B cell (primary cell): ENCODE measurements around the gene LGR5. TPM values are rescaled to one million over a fixed set of nuclear protein-coding genes. Genes with fewer than 3 reads are reported as not detected.

Source experiments
- ATAC-seq: fragments of 200-7000 bp; cut with Tn5 transposase; one replicate; pipeline ENCODE4 v1.10.0; 2021; ENCODE audit warnings: low read depth, mild to moderate bottlenecking, moderate number of reproducible peaks, moderate library complexity
- CTCF ChIA-PET: fragments of 350-600 bp; sonication (Branson Sonifier 250); formaldehyde crosslinking; loops from one replicate; lab custom pipeline; 2021; ENCODE audit warnings: antibody characterized with exemption, inconsistent platforms; lab: Charles Lee
- POLR2A ChIA-PET: fragments of 350-600 bp; sonication (Branson Sonifier 250); formaldehyde crosslinking; loops from one replicate; lab custom pipeline; 2021; ENCODE audit warnings: antibody characterized with exemption; lab: Charles Lee
- DNase-seq: peaks from one replicate; pipeline ENCODE4 v3.0.0; 2013
- H2AFZ ChIP-seq: 2 replicates; pipeline ENCODE4 v1.6.1; 2012; ENCODE audit warnings: mild to moderate bottlenecking, low read depth, low read length; ENCODE audit not compliant: insufficient read depth, poor library complexity, severe bottlenecking
- H3K27ac ChIP-seq, 2 donors: 1 replicate in 1 of 2; 2 replicates in 1 of 2; pipeline ENCODE4 v1.5.1; 2012 to 2013; ENCODE audit warnings: low read length in 2 of 2, mild to moderate bottlenecking in 2 of 2, moderate library complexity in 1 of 2
- H3K27me3 ChIP-seq, 4 experiments: fragments of 200-600 bp in 1 of 4; sonication (generic) in 1 of 4; replicated peaks in 1 of 4; 1 replicate in 2 of 4; 2 replicates in 2 of 4; pipeline versions ENCODE4 v1.6.1 to v1.7.0; 2013 to 2016; ENCODE audit warnings: low read length in 3 of 4, mild to moderate bottlenecking in 2 of 4, mixed read lengths in 1 of 4, moderate library complexity in 1 of 4; ENCODE audit not compliant: insufficient read depth in 4 of 4, control insufficient read depth in 3 of 4; ENCODE audit errors: control extremely low read depth in 1 of 4
- H3K36me3 ChIP-seq, 2 experiments: replicated peaks in 1 of 2; 1 replicate in 1 of 2; 2 replicates in 1 of 2; pipeline versions ENCODE4 v1.6.1 to v1.7.1; 2013; ENCODE audit warnings: low read length in 1 of 2; ENCODE audit not compliant: insufficient read depth in 2 of 2, control insufficient read depth in 1 of 2; ENCODE audit errors: control extremely low read depth in 1 of 2, extremely low read depth in 1 of 2
- H3K4me1 ChIP-seq, 2 donors: fragments of 200-600 bp in 1 of 2; sonication (generic) in 1 of 2; 1 replicate in 1 of 2; 2 replicates in 1 of 2; pipeline versions ENCODE4 v1.5.1 to v1.6.1; 2013 to 2017; ENCODE audit warnings: low read length in 2 of 2; ENCODE audit not compliant: control insufficient read depth in 2 of 2, insufficient read depth in 2 of 2
- H3K4me2 ChIP-seq: replicated peaks from 2 replicates; pipeline ENCODE3; 2012; ENCODE audit warnings: mild to moderate bottlenecking, low read depth, low read length; ENCODE audit not compliant: poor library complexity, severe bottlenecking
- H3K4me3 ChIP-seq, 5 experiments: fragments of 200-600 bp in 1 of 5; sonication (generic) in 1 of 5; 1 replicate in 3 of 5; 2 replicates in 2 of 5; pipeline versions ENCODE4 v1.5.1 to v1.7.0; 2011 to 2016; ENCODE audit warnings: low read length in 4 of 5, mild to moderate bottlenecking in 4 of 5, low read depth in 2 of 5, control low read depth in 1 of 5, moderate library complexity in 1 of 5; ENCODE audit not compliant: insufficient read depth in 1 of 5; ENCODE audit errors: control extremely low read depth in 1 of 5, extremely low read depth in 1 of 5
- H3K79me2 ChIP-seq: fragments of 200-600 bp; sonication (generic); one replicate; pipeline ENCODE4 v1.6.0; 2016; ENCODE audit warnings: low read length; ENCODE audit not compliant: control insufficient read depth, insufficient read depth
- H3K9ac ChIP-seq: fragments of 200-600 bp; sonication (generic); 2 replicates; pipeline ENCODE4 v1.6.1; 2017; ENCODE audit warnings: mild to moderate bottlenecking, low read length, moderate library complexity
- H3K9me3 ChIP-seq, 3 donors: one replicate each; pipeline versions ENCODE4 v1.6.1 to v1.7.1; 2013; ENCODE audit warnings: low read length in 2 of 3; ENCODE audit not compliant: control insufficient read depth in 2 of 3, insufficient read depth in 1 of 3; ENCODE audit errors: control extremely low read depth in 1 of 3
- H4K20me1 ChIP-seq: 2 replicates; pipeline ENCODE4 v1.6.0; 2012; ENCODE audit warnings: mild to moderate bottlenecking, low read length; ENCODE audit not compliant: insufficient read depth, control insufficient read depth, poor library complexity, severe bottlenecking
- H3K27ac Mint-ChIP-seq: one replicate; pipeline ENCODE4 v1.8.0; 2021; ENCODE audit warnings: mixed read lengths
- H3K27me3 Mint-ChIP-seq: one replicate; pipeline ENCODE4 v1.8.0; 2021; ENCODE audit warnings: mixed read lengths
- H3K4me1 Mint-ChIP-seq: one replicate; pipeline ENCODE4 v1.8.0; 2021; ENCODE audit warnings: mixed read lengths
- H3K4me3 Mint-ChIP-seq: one replicate; pipeline ENCODE4 v1.8.0; 2021; ENCODE audit warnings: mixed read lengths
- H3K9me3 Mint-ChIP-seq: one replicate; pipeline ENCODE4 v1.8.0; 2022; ENCODE audit warnings: mixed read lengths; ENCODE audit not compliant: insufficient read depth
- CTCF ChIP-seq: fragments of 200-600 bp; IDR thresholded peaks from one replicate; pipeline ENCODE4 v1.8.0; 2022; ENCODE audit warnings: antibody characterized with exemption, mild to moderate bottlenecking
- EZH2 ChIP-seq: IDR thresholded peaks from 2 replicates; pipeline ENCODE4 v1.6.1; 2012; ENCODE audit warnings: borderline replicate concordance, low read depth, mild to moderate bottlenecking, moderate library complexity, low read length; ENCODE audit not compliant: insufficient read depth, poor library complexity, severe bottlenecking
- WGBS: methylation state at CpG from one replicate; pipeline ENCODE4 v1.1.5; 2013; ENCODE audit warnings: missing lambda C conversion rate; ENCODE audit not compliant: insufficient coverage; 5-methylcytosine and 5-hydroxymethylcytosine counted together
- intact Hi-C: fragments of 100-400 bp; cut with micrococcal nuclease; formaldehyde crosslinking; loops from one replicate; pipeline ENCODE4 v1.10.0; 2022
- polyA plus RNA-seq: library from polyadenylated mRNA; depleted of rRNA; stranded (reverse); fragments of >200 nt; gene quantifications from 2 replicates; pipeline ENCODE4 v1.2.3, GENCODE V29; 2012
- total RNA-seq, 2 donors: library from RNA; stranded (reverse); fragments of 120-200 nt in 1 of 2; gene quantifications; 1 replicate in 1 of 2; 2 replicates in 1 of 2; pipeline versions ENCODE4 v1.2.3 to v1.2.4, GENCODE V29; 2013 to 2022

The LGR5 gene
- total and polyA plus RNA-seq, 2 donors (not counting 1 experiment from before 2014, with no cell fraction given), result 0.06 TPM; not detected in 1

GRCh38 chr12:71601546-71601945 lies 161.9 kb downstream of the LGR5 start:
- DNase-seq (no peak), ATAC-seq (no peak)
- Mint-ChIP-seq H3K27me3 (peaks cover 4% of the 10 kb centered on the region), H3K4me1 (no peaks in the 10 kb centered on the region), H3K27ac (no peak overlapping the region), H3K9me3 (peaks cover 3% of the 10 kb centered on the region), H3K4me3 (no peak overlapping the region)
- TF ChIP-seq CTCF (no peak), EZH2 (no peak)
- Histone ChIP-seq H4K20me1 (no peaks in the 10 kb centered on the region), H3K79me2 (no peaks in the 10 kb centered on the region), H3K27me3 (no peaks in the 10 kb centered on the region), H3K9me3 (peaks cover 0 to 10% (median 3%) of the 10 kb centered on the region in 3 donors), H3K36me3 (peaks cover 0 to 6% of the 10 kb centered on the region in 2 experiments), H3K27ac (no peak overlapping the region), H2AFZ (no peak overlapping the region), H3K4me3 (no peak overlapping the region), H3K9ac (no peak overlapping the region), H3K4me2 (no peak overlapping the region), H3K4me1 (no peaks in the 10 kb centered on the region)
- intact Hi-C loops, result no loop called here
- CTCF ChIA-PET, result interaction anchor here (1.5 kb wide), 1 partner anchor 146 kb away, joined by 3 read pairs; no protein-coding TSS in a partner anchor
- POLR2A ChIA-PET, result no interaction called here

- Histone ChIP-seq H2AFZ (no peak overlapping the region), H3K4me2 (no peak overlapping the region), H3K27me3 (no peaks in the 10 kb centered on the region), H3K27ac (no peak overlapping the region), H3K9ac (no peak overlapping the region), H3K79me2 (no peaks in the 10 kb centered on the region), H4K20me1 (no peaks in the 10 kb centered on the region), H3K36me3 (peaks cover 7 to 9% of the 10 kb centered on the region in 2 experiments), H3K4me3 (no peak overlapping the region), H3K4me1 (no peaks in the 10 kb centered on the region), H3K9me3 (peaks cover 0 to 10% (median 3%) of the 10 kb centered on the region in 3 donors)
- DNase-seq, result no peak
- WGBS, result 98% methylated on average over 8 of the region's 10 CpGs
- ChIA-PET CTCF (interaction anchor here (1.3 to 1.5 kb wide), 2 partner anchors 34 to 144 kb away, joined by 3 to 6 read pairs; no protein-coding TSS in a partner anchor), POLR2A (no interaction called here)
- peaks cover 3% of the 10 kb centered on the region for H3K9me3 Mint-ChIP-seq
- no peak for ATAC-seq
- H3K4me3 Mint-ChIP-seq, result no peak overlapping the region
- TF ChIP-seq CTCF (no peak), EZH2 (no peak)
- intact Hi-C loops, result no loop called here
- no peaks in the 10 kb centered on the region for H3K27me3 Mint-ChIP-seq
- no peak overlapping the region for H3K27ac Mint-ChIP-seq
- no peaks in the 10 kb centered on the region for H3K4me1 Mint-ChIP-seq
Observed at GRCh38 chr12:71602761-71603577, 163.4 kb downstream of the LGR5 start.
